Mesothelial cell of epicardium (in vitro differentiated cells): Measurements from ENCODE around the gene WDR13. TPM values are rescaled to one million over a fixed set of nuclear protein-coding genes. Genes with fewer than 3 reads are reported as not detected.
"Not testable (repeated sequence)": the region's sequence is repeated elsewhere in the genome, so short reads cannot be mapped to it uniquely, and the experiment has no call there.

Experiments used
- DNase-seq, 2 experiments: peaks; one replicate each; pipeline ENCODE4 v3.0.0; 2021; ENCODE audit warnings: low spot score in 2 of 2; ENCODE audit not compliant: unreplicated experiment in 2 of 2
- H3K27ac Mint-ChIP-seq: 2 replicates; pipeline ENCODE4 v1.8.0; 2021; ENCODE audit warnings: mixed read lengths
- H3K27me3 Mint-ChIP-seq: 2 replicates; pipeline ENCODE4 v1.8.0; 2021; ENCODE audit warnings: low read depth, mixed read lengths
- H3K36me3 Mint-ChIP-seq: 2 replicates; pipeline ENCODE4 v1.8.0; 2021; ENCODE audit warnings: mixed read lengths
- H3K4me1 Mint-ChIP-seq: 2 replicates; pipeline ENCODE4 v1.8.0; 2021; ENCODE audit warnings: mixed read lengths
- H3K4me3 Mint-ChIP-seq: 2 replicates; pipeline ENCODE4 v1.8.0; 2021; ENCODE audit warnings: mild to moderate bottlenecking, moderate library complexity, mixed read lengths
- H3K9me3 Mint-ChIP-seq: 2 replicates; pipeline ENCODE4 v1.8.0; 2021; ENCODE audit warnings: mixed read lengths
- CTCF ChIP-seq: fragments of 200-600 bp; sonication (generic); IDR thresholded peaks from one replicate; pipeline ENCODE4 v1.5.0; 2021; ENCODE audit warnings: antibody characterized with exemption; ENCODE audit not compliant: unreplicated experiment
- total RNA-seq: library from RNA; stranded (reverse); gene quantifications from 3 replicates; pipeline ENCODE4 v1.2.1, GENCODE V29; 2021

WDR13 gene
- total RNA-seq = 85.8 to 98.6 TPM (median 88.8 TPM) in 3 replicates

- no peaks in the 10 kb centered on the region for H3K27me3 Mint-ChIP-seq
- peaks cover 7% of the 10 kb centered on the region for H3K4me1 Mint-ChIP-seq
- DNase-seq = peak; percentile 79 to 91
- no peak for TF ChIP-seq CTCF
- peaks cover 2% of the 10 kb centered on the region for H3K36me3 Mint-ChIP-seq
- peak within 1 kb of the TSS; percentile 99 for H3K27ac Mint-ChIP-seq
- peak within 1 kb of the TSS; percentile 94 for H3K4me3 Mint-ChIP-seq
- H3K9me3 Mint-ChIP-seq = peaks cover 3% of the 10 kb centered on the region
These were observed at the start of gene WDR13 for GRCh38 chrX:48597353-48598264. Gene WDR13, plus strand, starts transcription at chrX:48597492. Its CDS starts 505 bp downstream, at chrX:48597997.

GRCh38 chrX:48548871-48549270 lies 48.4 kb upstream of the WDR13 start:
- H3K4me3 Mint-ChIP-seq = no peak overlapping the region
- no peaks in the 10 kb centered on the region for H3K27me3 Mint-ChIP-seq
- DNase-seq = no peak
- TF ChIP-seq CTCF = no peak
- no peaks in the 10 kb centered on the region for H3K4me1 Mint-ChIP-seq
- H3K9me3 Mint-ChIP-seq = peaks cover 16% of the 10 kb centered on the region
- H3K36me3 Mint-ChIP-seq = peaks cover 23% of the 10 kb centered on the region
- H3K27ac Mint-ChIP-seq = no peak overlapping the region

GRCh38 chrX:48555731-48556325 lies 41.5 kb upstream of the WDR13 start:
- H3K36me3 Mint-ChIP-seq = peaks cover 20% of the 10 kb centered on the region
- not testable (repeated sequence) for H3K4me3 Mint-ChIP-seq, H3K27me3 Mint-ChIP-seq, DNase-seq, H3K4me1 Mint-ChIP-seq
- peak overlapping the region; percentile 89 for H3K27ac Mint-ChIP-seq
- peaks cover 10% of the 10 kb centered on the region for H3K9me3 Mint-ChIP-seq

- Mint-ChIP-seq H3K27ac (no peak overlapping the region), H3K9me3 (peaks cover 10% of the 10 kb centered on the region)
- DNase-seq = no peak
These were observed 39.0 kb upstream of the WDR13 start for GRCh38 chrX:48558271-48558670.

GRCh38 chrX:48559636-48560035 lies 37.7 kb upstream of the WDR13 start:
- Mint-ChIP-seq H3K4me3 (no peak overlapping the region), H3K4me1 (peaks cover 5% of the 10 kb centered on the region), H3K27ac (no peak overlapping the region), H3K27me3 (no peaks in the 10 kb centered on the region), H3K9me3 (peaks cover 8% of the 10 kb centered on the region), H3K36me3 (peaks cover 24% of the 10 kb centered on the region)
- DNase-seq = no peak
- TF ChIP-seq CTCF = no peak

More at GRCh38 chrX:48558271-48558670, 39.0 kb upstream of the WDR13 start:
- no peak for TF ChIP-seq CTCF
- peaks cover 5% of the 10 kb centered on the region for H3K4me1 Mint-ChIP-seq
- no peaks in the 10 kb centered on the region for H3K27me3 Mint-ChIP-seq
- H3K4me3 Mint-ChIP-seq = no peak overlapping the region
- H3K36me3 Mint-ChIP-seq = peaks cover 23% of the 10 kb centered on the region

- no peak for TF ChIP-seq CTCF
- Mint-ChIP-seq H3K4me1 (peaks cover 5% of the 10 kb centered on the region), H3K27ac (no peak overlapping the region), H3K36me3 (peaks cover 21% of the 10 kb centered on the region), H3K9me3 (peaks cover 5% of the 10 kb centered on the region), H3K27me3 (no peaks in the 10 kb centered on the region), H3K4me3 (no peak overlapping the region)
- no peak for DNase-seq
These were observed 37.2 kb upstream of the WDR13 start for GRCh38 chrX:48560056-48560455.
